SK-MEL-5 (cell line): Measurements from ENCODE around the gene NDUFA5. TPM values are rescaled to one million over a fixed set of nuclear protein-coding genes. Genes with fewer than 3 reads are reported as not detected.
"Not testable (repeated sequence)": the region's sequence is repeated elsewhere in the genome, so short reads cannot be mapped to it uniquely, and the experiment has no call there.

Source experiments
- DNase-seq: peaks from one replicate; pipeline ENCODE4 v3.0.0-alpha.2; 2016; ENCODE audit warnings: low read depth, low spot score
- in situ Hi-C: cut with HindIII; loops from 2 replicates; pipeline ENCODE4 v1.10.0; 2016; ENCODE audit warnings: low sequenced_read_pairs, high pct_unique_total_duplicates, low pct_unique_long_range_greater_than_20kb
- total RNA-seq: library from RNA; depleted of rRNA; stranded (reverse); fragments of >200 nt; shearing (Covaris generic); gene quantifications from 2 replicates; pipeline ENCODE4 v1.2.3, GENCODE V29; 2014

NDUFA5 gene
- total RNA-seq, 1 experiment from 2014 or later = 132 TPM

DNA sequence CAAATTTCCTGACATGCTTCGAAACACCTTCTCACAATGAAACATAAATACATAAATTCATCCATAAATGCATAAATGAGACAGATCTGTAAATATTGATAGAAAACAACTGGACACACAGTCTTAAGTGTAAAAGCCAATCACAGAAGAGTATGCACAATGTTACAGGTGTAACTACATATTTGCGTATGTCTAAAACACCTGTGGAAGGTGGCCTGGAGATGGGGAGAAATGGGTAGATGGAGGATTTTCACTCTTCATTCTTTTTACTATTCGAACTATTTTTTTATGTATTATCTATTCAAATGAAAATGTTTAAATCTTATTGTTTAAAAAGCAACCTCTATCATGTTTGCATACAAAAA lies 24.1 kb downstream of the NDUFA5 start:
- in situ Hi-C loops = no loop called here
- no peak for DNase-seq

DNA sequence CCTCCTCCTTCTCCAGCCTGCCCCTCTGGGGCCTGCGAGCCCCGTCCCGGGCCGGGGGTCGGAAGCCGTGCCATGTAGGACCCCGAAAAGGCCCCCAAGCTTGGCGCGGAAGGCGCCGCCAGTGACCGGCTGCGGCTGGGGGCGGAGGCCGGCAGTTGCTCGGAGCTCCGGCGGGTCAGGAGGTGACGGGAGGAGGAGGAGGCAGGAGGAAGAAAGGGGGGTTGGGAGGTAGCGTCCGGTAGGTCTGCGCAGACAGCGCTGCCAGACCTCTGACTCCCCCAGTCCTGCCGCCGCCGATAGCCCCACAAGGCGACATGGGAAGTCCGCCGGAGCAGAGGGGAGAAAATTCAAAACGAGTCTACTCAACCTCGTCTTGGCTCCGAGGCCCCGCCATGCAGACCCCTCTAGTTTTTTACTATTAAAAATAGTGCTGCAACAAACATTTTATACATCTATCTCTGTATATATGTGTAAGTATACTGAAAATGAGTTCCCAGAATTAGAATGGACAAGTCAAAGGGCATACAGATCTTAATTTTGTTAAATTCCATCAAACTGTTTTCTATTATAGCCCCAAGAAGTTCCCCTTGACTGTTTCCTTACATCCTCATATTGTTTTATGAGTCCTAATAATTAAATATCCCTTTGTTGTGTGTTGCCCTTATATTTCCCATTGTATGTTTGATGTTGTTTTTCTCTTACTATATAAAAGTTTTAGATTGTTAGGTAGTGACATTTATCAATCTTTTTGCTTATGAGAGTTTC lies 24.6 kb downstream of the NDUFA5 start:
- in situ Hi-C loops, DNase-seq: not testable (repeated sequence)

DNA sequence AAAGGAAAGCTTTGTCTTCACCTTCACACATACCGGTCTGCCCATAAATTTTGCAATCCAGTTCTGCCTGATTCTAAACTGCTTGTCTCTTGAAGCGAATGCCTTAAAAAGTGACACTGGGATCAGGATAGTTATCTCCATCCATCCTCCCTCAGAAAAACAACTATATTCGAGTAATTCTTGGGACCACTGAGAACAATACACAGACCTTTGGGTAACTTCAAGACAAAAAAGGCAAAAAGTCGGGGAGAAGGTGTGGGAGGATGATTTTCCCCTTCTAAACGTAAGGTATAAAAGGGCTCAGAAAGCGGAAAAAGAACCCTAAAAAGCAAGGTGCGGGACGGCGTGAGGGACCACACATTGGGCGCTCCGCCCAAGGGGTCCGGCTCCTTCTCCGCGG lies 25.3 kb downstream of the NDUFA5 start:
- in situ Hi-C loops, DNase-seq: not testable (repeated sequence)

- DNase-seq, in situ Hi-C loops: not testable (repeated sequence)
Measured at GRCh38 chr7:123530035-123530591, 27.5 kb downstream of the NDUFA5 start.

- DNase-seq = no peak
- in situ Hi-C loops = no loop called here
Measured at GRCh38 chr7:123528265-123528664, 29.4 kb downstream of the NDUFA5 start.

DNA sequence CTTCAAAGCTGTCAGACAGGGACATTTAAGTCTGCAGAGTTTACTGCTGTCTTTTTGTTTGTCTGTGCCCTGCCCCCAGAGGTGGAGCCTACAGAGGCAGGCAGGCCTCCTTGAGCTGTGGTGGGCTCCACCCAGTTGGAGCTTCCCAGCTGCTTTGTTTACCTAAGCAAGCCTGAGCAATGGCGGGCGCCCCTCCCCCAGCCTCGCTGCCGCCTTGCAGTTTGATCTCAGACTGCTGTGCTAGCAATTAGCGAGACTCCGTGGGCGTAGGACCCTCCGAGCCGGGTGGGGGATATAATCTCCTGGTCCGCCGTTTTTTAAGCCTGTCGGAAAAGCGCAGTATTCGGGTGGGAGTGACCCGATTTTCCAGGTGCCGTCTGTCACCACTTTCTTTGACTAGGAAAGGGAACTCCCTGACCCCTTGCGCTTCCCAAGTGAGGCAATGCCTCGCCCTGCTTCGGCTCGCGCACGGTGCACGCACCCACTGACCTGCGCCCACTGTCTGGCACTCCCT lies 29.8 kb downstream of the NDUFA5 start:
- in situ Hi-C loops, DNase-seq: not testable (repeated sequence)

DNA sequence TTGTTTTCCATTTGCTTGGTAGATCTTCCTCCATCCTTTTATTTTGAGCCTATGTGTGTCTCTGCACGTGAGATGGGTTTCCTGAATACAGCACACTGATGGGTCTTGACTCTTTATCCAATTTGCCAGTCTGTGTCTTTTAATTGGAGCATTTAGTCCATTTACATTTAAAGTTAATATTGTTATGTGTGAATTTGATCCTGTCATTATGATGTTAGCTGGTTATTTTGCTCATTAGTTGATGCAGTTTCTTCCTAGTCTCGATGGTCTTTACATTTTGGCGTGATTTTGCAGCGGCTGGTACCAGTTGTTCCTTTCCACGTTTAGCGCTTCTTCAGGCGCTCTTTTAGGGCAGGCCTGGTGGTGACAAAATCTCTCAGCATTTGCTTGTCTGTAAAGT lies 31.1 kb downstream of the NDUFA5 start:
- in situ Hi-C loops, DNase-seq: not testable (repeated sequence)

- DNase-seq = no peak
- in situ Hi-C loops = no loop called here
Measured at GRCh38 chr7:123522066-123522465, 35.6 kb downstream of the NDUFA5 start.

DNA sequence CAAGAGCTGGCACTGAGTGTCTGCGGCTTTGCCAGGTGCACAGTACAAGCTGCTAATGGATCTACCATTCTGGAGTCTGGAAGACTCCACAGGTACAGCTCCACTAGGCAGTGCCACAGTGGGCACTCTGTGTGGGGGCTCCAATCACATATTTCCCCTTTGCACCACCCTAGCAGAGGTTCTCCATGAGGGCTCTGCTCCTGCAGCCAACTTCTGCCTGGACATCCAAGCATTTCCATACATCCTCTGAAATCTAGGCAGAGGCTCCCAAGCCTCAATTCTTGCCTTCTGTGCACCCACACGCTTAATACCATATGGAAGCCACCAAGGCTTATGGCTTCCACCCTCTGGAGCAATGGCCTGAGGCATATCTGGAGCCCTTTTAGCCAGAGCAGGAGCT lies 52.4 kb downstream of the NDUFA5 start:
- in situ Hi-C loops = no loop called here

GRCh38 chr7:123502201-123502600 lies 55.4 kb downstream of the NDUFA5 start:
- in situ Hi-C loops = no loop called here
- peak; percentile 80 for DNase-seq

More for the DNA sequence above, 52.4 kb downstream of the NDUFA5 start:
- DNase-seq = no peak

- in situ Hi-C loops = no loop called here
- DNase-seq = no peak
Measured at GRCh38 chr7:123500878-123501489, 56.6 kb downstream of the NDUFA5 start.

DNA sequence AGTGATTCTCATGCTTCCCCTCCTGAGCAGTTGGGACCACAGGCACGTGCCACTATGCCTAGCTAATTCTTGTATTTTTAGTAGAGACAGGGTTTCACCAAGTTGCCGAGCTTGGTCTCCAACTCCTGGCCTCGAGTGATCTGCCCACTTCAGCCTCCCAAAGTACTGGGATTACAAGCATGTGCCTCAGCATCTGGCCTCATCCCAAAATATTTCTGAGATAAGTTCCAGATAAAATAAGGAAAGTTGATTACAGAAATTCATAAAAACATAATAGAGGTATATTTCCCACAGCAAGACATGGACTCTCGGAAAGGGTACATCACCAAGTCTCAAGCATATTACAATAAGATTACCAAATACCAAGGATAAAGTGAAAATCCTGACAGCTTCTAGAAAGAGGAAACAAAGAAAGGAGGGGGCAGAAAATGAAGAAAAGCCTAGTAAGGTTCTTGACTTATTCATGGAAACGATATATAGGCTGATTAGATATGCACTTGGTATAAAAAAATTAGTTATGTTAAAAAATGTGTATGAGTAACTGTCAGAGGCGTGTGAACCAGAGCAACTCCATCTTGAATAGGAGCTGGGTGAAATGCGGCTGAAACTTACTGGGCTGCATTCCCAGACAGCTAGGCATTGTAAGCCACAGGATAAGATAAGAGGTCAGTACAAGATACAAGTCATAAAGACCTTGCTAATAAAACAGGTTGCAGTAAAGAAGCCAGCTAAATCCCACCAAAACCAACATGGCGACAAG lies 58.2 kb downstream of the NDUFA5 start:
- in situ Hi-C loops = no loop called here
- DNase-seq = no peak

DNA sequence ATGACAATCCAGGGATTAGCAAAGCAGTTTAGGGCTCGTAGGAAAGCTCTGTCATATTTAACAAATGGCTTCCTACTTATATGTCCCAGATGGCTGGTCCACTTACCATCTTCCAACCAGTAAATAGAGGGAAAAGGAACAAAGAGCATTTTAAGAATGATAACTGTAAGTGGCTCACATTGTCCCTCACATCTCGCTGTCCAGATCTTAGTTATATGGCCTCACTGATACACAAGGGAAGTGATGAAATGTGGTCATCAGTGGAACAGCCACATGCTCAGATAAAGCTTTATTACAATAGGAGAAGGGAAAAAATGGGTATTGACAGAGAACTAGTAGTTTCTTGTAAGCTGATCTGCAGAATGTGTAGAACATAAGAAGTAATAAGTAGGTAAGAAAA lies 59.0 kb downstream of the NDUFA5 start:
- DNase-seq = no peak
- in situ Hi-C loops = no loop called here

DNA sequence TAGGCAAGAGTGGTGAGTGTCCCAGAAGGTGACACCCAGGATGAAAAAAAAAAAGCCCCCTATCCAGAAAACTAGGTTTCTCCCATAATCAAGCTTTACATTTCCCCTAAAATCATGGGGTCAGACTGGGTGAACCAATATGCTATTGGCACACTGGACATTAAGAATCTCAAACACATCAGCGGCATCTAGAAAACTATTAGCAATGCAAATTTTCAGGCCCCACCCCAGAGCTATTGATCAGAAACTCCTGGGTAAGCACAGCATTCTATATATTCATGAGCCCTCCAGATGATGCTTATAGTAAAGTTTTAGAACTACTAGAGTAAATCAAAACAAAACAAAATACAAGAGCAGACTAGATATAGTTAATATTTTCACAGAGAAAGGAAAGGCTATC lies 59.6 kb downstream of the NDUFA5 start:
- in situ Hi-C loops = no loop called here
- DNase-seq = no peak

GRCh38 chr7:123494193-123494796 lies 63.3 kb downstream of the NDUFA5 start:
- in situ Hi-C loops = no loop called here
- peak; percentile 74 for DNase-seq

DNA sequence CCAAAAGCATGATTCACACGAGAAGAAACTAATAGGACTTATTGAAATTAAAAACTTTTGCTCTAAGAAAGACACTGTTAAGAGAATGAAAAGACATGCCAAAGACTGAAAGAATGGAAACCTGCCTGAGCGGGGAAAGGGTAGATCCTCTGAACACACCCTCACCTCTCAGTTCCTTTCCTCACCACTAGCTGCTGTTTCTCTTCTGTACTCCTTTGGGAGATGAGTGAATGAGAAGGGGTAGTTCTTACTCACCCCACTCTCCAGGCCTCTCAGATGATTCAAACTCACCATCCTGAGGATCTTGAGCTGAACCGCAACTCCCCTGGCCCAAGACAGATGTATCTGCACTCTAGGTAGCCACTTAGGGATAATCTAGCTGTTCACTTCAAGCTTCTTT lies 65.1 kb downstream of the NDUFA5 start:
- in situ Hi-C loops = no loop called here
- peak; percentile 30 for DNase-seq
